Posterior cingulate gyrus (tissue), 11 donors: ENCODE measurements around the gene ZNF496.

ENCODE experiments used
- DNase-seq, 10 donors: peaks; one replicate each; pipeline versions ENCODE4 v3.0.0 to v3.0.0-alpha.2; 2020 to 2021; ENCODE audit warnings: mixed read lengths in 3 of 10
- intact Hi-C: fragments of 100-400 bp; cut with DNase I; formaldehyde crosslinking; loops from one replicate; pipeline ENCODE4 v1.15.1; 2023

Gene ZNF496

DNA sequence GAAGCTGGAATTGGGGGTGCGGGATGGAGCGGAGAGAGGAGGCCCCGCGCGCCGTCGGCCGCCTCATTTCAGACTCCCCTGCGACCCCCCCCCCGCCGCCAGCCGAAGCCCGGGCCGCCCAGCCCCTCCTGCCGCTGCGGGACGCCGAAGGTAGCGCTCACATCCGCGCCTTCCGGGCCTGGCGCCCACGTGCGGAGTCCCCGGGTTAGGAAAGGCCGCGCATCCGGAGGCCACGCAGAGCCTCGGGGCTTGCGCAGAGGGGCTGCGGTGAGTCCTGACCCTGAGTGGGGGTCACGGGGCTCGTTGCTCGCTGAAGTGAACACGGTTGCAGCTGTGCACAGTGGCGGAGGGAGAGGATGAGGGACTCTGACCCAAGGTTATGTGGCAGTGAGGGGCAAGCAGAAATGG lies 552 bp upstream of the ZNF496 start:
- intact Hi-C loops: loop anchor here (10.0 kb wide), 1 partner anchor 227 kb away; the partner anchor contains the start of gene ZNF669
- peak in 7 of 10 donors; percentile 33 to 91 (median 45) for DNase-seq

DNA sequence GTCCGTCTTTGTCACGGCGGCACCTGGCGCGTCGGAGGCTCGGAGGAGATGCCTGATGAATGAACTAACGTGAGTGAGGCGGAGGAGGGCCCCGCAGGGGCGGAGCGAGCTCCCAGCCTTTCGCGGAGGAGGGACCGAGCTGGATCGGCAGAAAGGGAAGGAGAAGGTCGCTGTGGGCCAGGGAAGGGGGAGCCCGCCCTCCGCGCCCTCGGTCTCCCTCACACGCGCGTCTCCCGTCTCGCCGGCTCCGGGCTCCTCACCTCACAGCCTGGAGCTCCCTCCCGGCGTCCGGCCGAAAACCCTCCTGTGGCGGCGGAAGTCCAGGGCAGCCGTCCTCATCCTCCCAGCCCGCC lies 519 bp downstream of the ZNF496 start:
- intact Hi-C loops: loop anchor here (2.0 to 10.0 kb wide), 2 partner anchors 120 to 226 kb away; partner anchors contain the start of gene ZNF669
- peak; percentile 43 to 96 (median 67) for DNase-seq

DNA sequence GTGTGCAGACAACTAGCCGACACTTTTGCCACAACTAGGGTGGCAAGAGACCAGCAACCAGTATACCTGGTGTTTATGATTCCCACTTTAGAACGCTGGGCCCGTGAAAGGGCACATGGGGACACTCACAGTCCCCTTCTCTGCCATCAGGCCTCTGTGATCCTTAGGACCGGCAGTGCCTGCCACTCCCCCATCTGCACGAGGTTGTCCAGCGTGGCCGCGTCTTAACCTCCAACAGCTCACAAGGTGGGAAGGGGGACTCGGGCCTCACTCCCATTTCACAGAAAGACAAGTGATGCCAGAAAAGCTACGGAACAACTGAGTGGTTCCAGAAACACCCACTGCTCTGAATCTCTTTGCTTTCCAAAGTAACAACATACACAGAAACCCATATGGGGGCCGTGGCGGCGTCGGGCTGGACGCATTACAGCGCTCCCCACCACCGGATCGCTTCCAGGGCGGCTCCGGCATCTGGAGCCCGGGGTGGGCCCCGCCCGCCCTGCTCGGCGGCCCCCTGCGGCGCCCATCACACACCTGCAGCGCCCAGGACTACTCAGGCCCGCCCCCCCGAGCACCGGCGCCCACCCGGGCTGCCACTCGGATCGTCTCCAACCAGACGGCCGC lies 1.0 kb downstream of the ZNF496 start:
- no peak for DNase-seq
- intact Hi-C loops: loop anchor here (2.0 to 10.0 kb wide), 2 partner anchors 120 to 226 kb away; partner anchors contain the start of gene ZNF669

DNA sequence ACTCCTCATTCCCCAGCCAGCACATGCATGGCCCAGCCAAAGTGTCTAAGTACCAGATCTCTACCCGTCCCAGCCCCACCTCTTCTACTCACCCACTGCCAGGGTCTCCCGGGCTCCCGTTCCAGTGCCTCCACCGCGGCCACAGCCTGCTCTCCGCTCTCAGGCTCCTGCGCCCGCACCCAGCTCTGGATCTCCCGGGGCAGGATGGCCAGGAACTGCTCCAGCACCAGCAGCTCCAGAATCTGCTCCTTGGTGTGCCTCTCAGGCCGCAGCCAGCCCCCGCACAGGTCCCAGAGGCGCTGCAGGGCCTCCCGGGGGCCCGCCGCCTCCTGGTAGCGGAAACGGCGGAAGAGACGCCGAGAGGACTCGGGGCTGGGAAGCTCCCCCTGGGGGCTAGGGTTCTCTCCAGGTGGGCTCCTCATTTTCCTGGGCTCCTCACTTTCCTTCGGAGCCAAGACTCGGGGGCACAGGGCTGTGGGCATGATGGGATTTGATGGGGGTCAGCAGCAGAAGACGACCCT lies 2.5 kb downstream of the ZNF496 start:
- intact Hi-C loops: no loop called here
- peak in 1 of 10 donors; percentile 70 for DNase-seq

DNA sequence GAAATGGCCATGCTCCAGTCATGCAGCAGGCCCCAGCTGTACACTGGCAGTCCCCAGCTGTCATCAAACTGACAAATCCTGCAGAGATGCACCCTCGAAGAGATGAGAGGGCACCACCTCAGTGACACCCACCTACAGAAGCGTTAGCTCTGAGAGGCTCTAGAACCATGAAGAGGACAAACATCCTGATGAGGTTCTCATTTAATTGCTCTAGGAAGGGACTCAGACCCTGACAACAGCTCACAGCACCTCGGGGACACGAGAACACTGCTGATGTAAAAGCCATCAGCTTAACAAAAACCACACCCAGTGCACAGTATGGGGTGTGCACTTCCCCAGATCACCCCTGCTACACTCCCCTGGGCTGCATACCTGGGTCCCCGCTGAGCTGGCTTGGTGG lies 3.4 kb downstream of the ZNF496 start:
- DNase-seq: no peak
- intact Hi-C loops: no loop called here

DNA sequence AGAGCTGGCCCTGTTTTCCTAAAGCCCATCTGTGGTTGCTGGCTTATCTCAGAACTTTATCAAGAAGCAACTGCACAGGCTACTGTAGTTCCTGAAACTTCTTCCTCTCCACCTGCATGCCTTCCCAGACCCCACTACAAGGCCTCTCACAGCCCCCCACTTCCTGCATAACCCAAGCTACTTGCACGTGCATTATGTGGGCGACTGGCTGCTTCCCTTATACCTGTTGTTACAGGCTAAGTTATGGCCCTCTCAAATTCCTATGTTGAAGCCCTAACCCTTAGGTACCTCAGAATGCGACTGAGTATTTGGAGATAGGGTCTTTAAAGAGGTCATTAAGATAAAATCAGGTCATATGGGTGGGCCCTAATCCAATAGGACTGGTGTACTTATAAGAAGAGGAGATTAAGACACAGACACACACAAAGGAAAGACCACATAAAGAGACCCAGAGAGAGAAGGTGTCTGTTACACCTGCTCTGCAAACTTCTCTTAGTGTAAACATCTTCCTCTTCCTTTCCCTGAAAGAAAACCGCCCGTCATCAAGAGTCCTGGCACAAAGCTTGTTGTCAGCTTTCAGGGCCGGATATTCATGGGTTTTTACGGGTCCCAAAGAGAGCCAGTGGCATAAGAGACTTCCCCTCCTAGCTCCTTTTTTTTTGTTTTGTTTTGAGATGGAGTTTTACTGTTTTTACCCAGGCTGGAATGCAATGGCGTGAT lies 5.1 kb downstream of the ZNF496 start:
- intact Hi-C loops: no loop called here
- DNase-seq: no peak

DNA sequence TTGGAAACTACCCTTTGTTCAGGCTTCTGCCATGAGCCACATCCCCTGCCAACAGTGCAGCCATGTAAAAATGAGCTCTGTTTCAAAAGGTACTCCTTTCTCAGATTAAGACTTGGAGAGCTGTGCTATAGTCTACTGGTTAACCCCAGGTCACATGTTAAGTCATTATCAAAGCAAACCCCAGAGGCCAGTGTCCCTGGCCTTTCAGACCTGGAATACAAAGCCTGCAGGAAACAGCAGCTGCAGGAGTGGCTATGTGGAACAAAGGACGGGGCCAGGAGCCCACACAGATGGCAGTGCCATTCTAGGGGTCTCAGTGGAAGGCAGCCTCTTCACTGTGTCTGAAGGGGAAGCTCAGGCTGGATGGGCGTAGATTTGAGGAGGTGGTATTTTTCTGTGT lies 6.7 kb downstream of the ZNF496 start:
- DNase-seq: no peak
- intact Hi-C loops: no loop called here

DNA sequence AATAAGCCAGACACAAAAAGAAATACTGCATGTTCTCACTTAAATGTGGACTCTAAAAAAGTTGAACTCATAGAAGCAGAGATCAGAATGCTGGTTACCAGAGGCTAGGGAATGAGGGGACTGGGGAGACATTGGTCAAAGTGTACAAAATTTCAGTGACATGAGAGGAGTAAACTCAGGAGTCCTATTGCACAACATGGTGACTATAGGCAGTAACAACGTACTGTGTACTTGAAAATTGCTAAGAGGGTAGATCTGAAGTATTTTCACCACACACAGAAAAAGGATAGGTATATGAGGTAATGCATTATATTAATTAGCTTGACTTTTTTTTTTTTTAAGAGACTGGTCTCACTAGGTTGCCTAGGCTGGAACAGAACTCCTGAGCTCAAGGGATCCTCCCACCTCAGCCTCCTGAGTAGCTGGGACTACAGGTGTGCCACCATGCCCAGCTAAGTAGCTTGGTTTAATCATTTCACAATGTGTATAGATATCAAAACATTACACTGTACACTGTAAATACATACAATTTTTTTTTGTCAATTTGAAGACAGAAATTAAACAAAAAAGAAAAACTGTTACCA lies 7.4 kb downstream of the ZNF496 start:
- no peak for DNase-seq
- intact Hi-C loops: no loop called here

DNA sequence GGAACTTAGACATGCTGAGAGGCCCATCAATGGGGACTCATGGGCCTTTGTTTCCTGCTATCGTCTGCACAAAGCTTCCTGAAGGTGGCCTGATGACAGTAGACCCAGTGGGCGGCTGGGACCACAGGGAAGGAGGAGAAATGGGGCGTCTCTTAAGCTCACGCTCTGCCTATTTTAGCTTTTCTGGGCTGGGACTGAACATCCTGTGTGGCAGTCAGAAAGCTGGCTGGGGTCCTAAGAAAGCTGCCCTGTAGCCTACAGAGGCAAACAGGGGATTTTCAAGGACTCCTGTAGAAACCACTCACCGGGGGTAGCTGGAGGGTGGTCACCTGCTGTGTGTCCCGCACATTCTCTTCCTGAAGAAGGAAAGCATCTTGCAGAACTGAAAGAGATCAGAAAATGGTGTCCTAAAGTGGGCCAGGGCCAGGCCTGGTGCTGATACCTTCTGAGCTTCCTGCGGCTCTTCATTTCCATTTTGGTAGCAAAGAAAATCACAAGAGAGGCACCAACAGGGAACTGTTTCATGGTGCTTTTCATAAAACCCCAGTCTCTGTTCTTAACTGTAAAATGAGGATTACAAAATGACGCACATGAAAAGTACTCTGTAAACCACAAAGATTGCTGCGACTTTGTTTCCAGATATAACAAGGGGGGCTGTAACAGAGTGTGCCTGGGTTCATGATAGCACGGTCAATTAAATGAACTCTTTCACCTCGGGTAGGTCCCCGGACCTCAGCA lies 8.6 kb downstream of the ZNF496 start:
- no peak for DNase-seq
- intact Hi-C loops: no loop called here

DNA sequence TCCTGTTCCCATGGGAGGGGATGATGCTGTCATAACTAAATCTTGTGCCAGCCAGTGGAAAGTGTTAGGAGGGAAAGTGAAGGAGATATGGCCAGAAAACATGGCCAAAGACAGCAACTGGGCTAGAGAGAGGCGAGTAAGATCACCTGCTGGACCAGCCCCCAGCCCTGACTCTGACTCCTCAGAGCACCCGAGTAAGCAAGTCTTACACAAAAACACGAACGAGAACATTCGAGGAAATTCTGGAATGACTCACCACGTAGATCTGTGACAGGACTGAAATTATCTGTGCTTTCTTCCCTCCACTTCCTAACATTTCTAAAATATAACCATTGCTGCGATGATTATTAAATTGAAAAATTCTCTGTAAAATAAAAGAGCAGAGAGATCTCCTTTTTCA lies 9.2 kb downstream of the ZNF496 start:
- no peak for DNase-seq
- intact Hi-C loops: no loop called here

DNA sequence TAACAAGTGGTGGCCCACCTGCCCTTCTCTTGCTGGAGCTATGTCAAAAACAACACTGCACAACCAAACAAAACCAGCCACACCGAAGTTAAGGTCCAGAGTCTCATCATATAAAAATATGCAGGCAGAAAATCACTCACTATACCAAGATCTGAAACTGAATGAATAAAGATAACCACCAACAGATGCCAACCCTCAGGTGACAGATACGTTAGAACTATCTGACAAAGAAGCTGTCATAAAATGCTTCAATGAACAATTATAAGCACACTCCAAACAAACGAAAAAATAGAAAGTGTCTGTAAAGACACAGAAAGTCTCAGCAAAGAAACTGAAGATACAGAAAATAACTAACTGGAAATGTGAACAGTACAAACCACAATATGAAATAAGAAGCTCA lies 14.0 kb downstream of the ZNF496 start:
- intact Hi-C loops: no loop called here
- DNase-seq: no peak

DNA sequence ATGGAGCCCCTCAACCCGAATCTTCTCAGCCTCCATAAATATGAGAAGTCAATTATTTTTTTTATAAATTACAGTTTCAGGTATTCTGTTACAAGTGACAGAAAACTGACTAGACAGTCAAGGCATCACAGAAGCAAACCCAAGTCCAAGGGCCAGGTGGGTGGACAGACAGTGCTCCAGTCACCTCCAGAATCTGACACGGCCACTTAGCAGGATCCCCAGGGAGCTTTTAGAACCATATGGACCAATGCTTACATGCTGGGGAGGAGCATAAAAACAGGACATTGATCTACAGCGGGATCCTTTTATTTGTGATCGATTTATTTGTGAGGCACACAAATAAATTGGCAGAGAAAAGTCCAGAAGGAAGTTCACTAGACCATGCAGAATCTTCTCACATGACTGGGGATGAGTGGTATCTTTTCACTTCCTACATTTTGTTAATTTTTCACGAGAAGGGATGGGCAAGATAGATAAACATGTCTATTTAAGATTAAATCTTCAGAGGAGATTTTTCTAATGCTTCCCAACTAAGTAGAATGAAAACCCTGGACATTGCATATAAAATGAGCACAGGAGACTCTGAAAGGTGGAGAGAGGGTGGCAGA lies 15.0 kb downstream of the ZNF496 start:
- no peak for DNase-seq
- intact Hi-C loops: no loop called here

DNA sequence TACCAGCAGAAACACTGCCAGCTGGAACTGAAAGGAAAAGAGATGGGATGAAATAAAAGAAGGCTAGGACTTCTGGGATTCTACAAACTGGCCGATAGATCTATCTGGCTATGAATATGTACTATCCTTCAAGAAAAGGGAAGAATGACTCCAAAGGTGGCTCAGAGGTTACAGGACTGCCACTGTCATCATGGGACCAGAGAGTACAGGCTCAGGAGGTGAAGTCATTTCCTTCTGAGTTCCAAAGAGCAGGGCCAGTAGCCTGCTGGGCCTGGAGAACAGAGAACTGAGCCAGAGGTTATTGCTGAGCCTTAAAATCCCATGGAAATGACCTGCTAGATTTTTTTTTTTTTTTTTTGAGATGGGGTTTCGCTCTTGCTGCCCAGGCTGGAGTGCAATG lies 27.6 kb downstream of the ZNF496 start:
- intact Hi-C loops: no loop called here
- DNase-seq: no peak

DNA sequence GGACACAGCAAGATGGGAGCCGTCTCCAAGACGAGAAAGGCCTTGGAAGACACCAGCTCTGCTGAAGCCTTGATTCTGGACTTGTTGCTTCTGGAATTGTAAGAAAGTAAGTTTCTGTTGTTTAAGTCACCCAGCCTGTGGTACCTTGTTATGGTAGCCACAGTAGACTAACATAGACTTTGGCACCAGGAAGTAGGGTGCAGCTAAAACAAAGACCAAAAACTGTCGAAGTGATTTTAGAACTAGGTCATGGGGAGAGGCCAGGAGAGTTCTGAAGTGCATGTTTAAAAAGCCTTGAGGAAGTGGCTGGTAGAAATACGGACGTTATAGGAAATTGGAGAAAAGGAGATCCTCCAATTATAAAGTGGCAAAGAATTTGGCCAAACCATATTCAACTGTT lies 28.5 kb downstream of the ZNF496 start:
- intact Hi-C loops: no loop called here
- DNase-seq: peak in 1 of 10 donors; percentile 6

DNA sequence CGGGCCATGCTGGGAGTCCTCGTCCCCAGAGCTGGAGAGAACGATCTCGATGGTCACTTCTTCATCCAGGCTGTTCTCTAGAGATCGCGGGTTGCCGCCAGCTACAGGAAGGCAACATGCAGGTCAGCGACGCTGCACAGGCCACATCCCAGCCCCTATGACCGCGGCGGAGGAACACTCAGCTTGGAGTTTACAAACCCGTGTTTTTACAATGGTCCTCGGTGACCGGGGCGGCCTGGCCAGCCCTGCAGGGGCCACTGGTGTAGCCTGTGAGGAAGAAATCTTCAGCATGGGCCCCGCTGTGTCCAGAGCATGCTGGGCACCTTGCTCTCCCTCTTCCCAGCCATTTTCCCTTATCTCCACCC lies 30.5 kb downstream of the ZNF496 start:
- DNase-seq: peak in 1 of 10 donors; percentile 57
- intact Hi-C loops: no loop called here

DNA sequence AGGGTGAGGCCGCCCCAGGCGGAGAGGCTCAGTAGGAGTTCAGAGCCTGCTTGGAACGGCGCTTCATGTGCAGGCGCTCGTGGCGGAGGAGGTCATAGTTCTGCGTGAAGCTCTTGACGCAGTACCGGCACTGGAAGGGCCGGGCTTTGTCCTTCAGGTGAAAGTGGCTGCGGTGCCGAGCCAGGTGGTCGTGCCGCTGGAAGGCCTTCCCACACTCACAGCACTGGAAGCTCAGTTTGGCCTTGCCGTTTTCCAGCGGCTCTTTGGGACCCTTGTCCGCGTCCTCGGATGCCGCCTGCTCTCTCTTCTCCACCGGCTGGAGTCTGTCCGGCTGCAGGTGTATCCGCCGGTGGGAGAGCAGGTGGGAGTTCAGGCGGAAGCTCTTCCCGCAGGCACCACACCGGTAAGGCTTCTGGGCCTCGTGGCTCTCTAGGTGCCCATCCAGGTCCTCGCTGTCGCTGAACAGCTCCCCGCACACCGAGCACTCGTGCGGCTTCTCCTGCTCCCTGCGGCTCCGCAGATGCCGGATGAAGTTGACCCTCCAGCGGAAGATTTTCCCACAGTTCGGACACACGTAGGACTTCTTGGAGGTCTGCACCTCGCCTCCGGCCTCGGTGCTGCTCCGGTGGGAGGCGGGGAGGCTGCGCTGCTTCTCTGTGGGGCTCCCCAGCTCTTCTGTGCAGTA lies 31.0 kb downstream of the ZNF496 start:
- intact Hi-C loops: no loop called here
- DNase-seq: peak in 1 of 10 donors; percentile 77

DNA sequence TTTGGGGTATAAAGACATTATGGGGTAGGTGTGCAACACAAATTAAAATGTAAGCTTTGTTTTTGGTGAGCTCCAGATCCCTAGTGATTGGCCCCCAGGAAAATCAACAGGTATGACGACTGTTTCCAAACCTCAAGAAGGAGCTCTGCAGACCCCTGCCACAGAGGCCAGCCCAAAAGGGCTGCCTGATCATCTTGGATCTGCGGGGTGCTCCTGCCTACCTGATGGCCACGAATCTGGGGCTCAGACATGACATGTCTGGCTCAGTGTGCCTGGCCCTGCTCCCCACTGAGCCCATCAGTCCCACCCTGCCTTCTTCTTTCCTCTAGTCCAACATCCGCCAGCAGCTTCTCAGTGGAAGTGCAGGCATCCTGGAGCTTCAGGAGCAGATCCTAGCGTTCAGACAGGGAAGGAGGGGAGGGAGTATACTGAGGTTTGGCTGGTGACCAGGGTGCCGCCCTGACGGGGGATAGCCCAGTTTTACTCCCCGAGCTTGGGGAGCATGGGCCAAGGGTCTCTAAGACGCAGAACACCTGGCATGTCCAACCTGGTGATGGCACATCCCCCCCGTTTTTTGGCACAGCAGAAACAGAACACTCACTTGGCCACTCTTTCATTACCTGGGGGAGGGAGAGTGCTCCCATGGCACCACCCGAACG lies 31.8 kb downstream of the ZNF496 start:
- DNase-seq: peak in 1 of 10 donors; percentile 68
- intact Hi-C loops: no loop called here

DNA sequence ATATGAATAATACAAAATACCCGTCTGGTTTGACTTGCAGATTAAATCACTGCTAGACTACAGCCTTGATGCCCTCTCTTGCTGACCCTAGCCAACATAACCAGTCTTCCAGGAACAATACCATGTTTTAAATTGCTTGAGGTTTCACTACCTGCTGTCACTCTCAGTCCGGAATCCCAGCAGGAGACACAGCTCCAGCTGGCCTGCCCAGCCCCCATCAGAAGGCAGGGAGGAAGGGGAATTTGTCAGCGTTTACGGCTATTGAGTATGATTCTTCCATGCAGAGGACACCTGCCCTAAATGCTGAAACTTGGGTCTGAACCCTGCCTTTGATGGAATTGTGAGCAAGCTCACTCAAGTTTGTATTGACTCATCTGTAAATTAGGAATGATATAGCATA lies 33.0 kb downstream of the ZNF496 start:
- intact Hi-C loops: no loop called here
- peak in 1 of 10 donors; percentile 22 for DNase-seq

DNA sequence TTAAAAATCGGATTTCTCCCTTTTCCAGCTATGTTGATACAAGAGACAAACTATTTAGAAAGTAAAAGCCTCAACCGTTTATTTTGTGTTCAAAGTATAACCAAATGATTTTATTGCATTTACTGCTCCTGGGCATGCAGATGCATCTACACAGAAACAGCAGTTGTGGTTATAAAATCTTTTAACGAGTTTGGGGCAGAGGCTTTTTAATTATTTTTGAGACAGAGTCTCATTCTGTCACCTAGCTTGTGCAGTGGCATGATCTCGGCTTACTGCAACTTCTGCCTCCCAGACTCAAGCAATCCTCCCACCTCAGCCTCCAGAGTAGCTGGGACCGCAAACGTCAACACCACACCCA lies 33.6 kb downstream of the ZNF496 start:
- intact Hi-C loops: no loop called here
- DNase-seq: no peak
